Lower leg skin (tissue), 4 donors: Measurements from ENCODE around the gene LGR5. TPM values are rescaled to one million over a fixed set of nuclear protein-coding genes. Genes with fewer than 3 reads are reported as not detected.

Experiments used
- DNase-seq, 2 donors: peaks; one replicate each; pipeline ENCODE4 v3.0.0-alpha.2; 2019; ENCODE audit warnings: low spot score in 2 of 2
- H3K4me3 ChIP-seq: fragments of 200-600 bp; sonication (generic); 2 replicates; pipeline ENCODE4 v1.5.1; 2017; ENCODE audit warnings: mild to moderate bottlenecking, low read depth; ENCODE audit not compliant: poor library complexity, severe bottlenecking
- CTCF ChIP-seq, 3 donors: fragments of 450-650 bp; IDR thresholded peaks; one replicate each; pipeline ENCODE4 v1.5.1; 2016; ENCODE audit warnings: antibody characterized with exemption in 3 of 3, mild to moderate bottlenecking in 3 of 3, moderate library complexity in 2 of 3
- POLR2A ChIP-seq, 2 donors: fragments of 450-650 bp; IDR thresholded peaks; one replicate each; pipeline ENCODE4 v1.6.1; 2016 to 2017; ENCODE audit warnings: antibody characterized with exemption in 2 of 2, mild to moderate bottlenecking in 1 of 2, moderate library complexity in 1 of 2
- WGBS, 2 donors: methylation state at CpG; one replicate each; pipeline ENCODE4 v1.1.5; 2018; 5-methylcytosine and 5-hydroxymethylcytosine counted together
- intact Hi-C: fragments of 100-400 bp; cut with DNase I; formaldehyde crosslinking; loops from one replicate; pipeline ENCODE4 v1.15.0; 2023; ENCODE audit warnings: low total_unique reads
- total RNA-seq, 4 donors: library from RNA; depleted of rRNA; stranded (reverse); fragments of >200 nt; gene quantifications; one replicate each; pipeline ENCODE4 v1.1.0, GENCODE V29; 2016

LGR5 gene
- total RNA-seq, 4 donors from 2014 or later = 1.1 to 6.3 (median 1.3) TPM

- no peak overlapping the region for H3K4me3 ChIP-seq
- WGBS, 2 donors = 48 to 54% methylated on average over 3 of the region's 3 CpGs
- TF ChIP-seq POLR2A (IDR thresholded peaks at IDR 0.05) (no peak), CTCF (IDR thresholded peaks at IDR 0.05) (no peak)
- intact Hi-C loops = no loop called here
- no peak for DNase-seq
Observed at GRCh38 chr12:71576496-71576895, 136.9 kb downstream of the LGR5 start.

DNA sequence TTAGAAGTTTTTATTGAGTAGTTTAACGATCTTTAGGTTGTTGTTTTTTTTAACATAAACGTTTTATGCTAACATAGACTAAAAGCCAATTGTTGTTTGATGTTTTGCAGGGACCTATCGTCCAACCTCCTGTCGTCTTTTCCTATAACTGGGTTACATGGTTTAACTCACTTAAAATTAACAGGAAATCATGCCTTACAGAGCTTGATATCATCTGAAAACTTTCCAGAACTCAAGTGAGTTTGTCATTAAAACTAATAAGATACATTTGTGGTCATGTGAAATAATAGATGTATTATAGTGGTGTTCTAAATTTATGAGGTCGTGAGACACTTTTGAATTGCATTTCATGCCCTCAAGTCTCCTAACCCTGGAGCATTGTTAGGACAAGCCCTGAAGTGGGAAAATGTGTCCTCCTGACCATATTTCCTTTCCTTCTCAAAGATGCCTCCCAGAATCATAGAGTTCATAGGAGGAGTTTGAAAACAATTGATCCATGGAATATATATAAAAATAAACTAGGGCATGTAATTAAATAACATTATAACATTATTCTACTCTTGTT, 139.2 kb downstream of the LGR5 start:
- intact Hi-C loops = no loop called here
- no peak overlapping the region for H3K4me3 ChIP-seq
- WGBS, 2 donors = 59 to 61% methylated on average over 5 of the region's 5 CpGs
- TF ChIP-seq POLR2A (IDR thresholded peaks at IDR 0.05) = no peak
- no peak for DNase-seq

DNA sequence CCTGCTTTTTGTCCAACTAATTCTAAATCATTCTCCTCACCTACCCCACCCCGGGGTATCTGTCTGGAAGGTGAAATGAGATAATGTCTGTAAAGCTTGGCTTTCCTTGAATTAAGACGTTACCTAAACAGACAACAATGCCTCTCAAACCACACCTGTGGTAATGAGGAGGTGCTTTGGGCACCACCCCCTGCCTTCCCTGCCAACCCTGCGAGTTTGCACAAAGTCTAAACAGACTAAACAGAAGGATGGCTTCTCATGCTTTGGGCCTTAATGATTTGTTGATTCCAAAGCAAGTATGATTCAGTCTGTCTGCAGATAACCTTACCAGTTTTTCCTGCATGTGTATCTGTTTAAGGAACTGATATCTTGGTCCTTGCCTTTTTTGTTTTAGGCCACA, 141.6 kb downstream of the LGR5 start:
- DNase-seq = peak in 1 of 2 donors; percentile 43
- WGBS, 2 donors = 49 to 53% methylated on average over 3 of the region's 3 CpGs
- H3K4me3 ChIP-seq = no peak overlapping the region
- TF ChIP-seq CTCF (IDR thresholded peaks at IDR 0.05) (no peak), POLR2A (IDR thresholded peaks at IDR 0.05) (no peak)
- intact Hi-C loops = no loop called here

DNA sequence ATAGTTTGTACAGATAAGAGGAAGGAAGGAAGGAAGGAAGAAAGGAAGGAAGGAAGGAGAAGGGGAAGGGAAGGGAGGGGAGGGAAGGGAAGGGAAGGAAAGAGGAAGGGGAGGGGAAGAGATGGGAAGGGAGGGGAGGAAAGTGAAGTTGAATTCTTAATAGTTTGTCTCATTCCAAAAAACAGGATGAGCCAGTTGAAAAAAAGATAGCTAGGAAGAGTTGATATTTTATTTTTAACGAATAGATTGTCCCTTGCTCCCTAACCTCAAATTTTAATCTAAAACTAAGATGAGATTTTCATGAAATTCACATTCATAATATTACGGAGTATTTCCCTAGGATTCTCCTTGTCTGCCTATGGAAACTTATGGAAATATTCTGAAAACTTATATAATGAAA, 143.3 kb downstream of the LGR5 start:
- intact Hi-C loops = no loop called here
- no peak for DNase-seq
- TF ChIP-seq POLR2A (IDR thresholded peaks at IDR 0.05) (no peak), CTCF (IDR thresholded peaks at IDR 0.05) (no peak)

DNA sequence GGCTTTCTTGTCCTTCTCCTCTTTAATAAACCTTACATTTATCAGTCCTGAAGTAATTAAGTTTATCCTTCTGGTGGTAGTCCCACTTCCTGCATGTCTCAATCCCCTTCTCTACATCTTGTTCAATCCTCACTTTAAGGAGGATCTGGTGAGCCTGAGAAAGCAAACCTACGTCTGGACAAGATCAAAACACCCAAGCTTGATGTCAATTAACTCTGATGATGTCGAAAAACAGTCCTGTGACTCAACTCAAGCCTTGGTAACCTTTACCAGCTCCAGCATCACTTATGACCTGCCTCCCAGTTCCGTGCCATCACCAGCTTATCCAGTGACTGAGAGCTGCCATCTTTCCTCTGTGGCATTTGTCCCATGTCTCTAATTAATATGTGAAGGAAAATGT, 144.8 kb downstream of the LGR5 start:
- no peak for TF ChIP-seq CTCF (IDR thresholded peaks at IDR 0.05)
- no peak for TF ChIP-seq POLR2A (IDR thresholded peaks at IDR 0.05)
- WGBS, 2 donors = 88 to 89% methylated on average over 3 of the region's 3 CpGs
- H3K4me3 ChIP-seq = no peak overlapping the region

More for the DNA sequence above, 143.3 kb downstream of the LGR5 start:
- no peak overlapping the region for H3K4me3 ChIP-seq
- 85 to 92% methylated on average over 2 of the region's 2 CpGs for WGBS, 2 donors

GRCh38 chr12:71585218-71585617, 145.6 kb downstream of the LGR5 start:
- TF ChIP-seq CTCF (IDR thresholded peaks at IDR 0.05) (no peak), POLR2A (IDR thresholded peaks at IDR 0.05) (no peak)
- H3K4me3 ChIP-seq = no peak overlapping the region
- WGBS, 2 donors = 32 to 54% methylated on average over 1 of the region's 1 CpG
- intact Hi-C loops = no loop called here
- DNase-seq = no peak

More for the DNA sequence above, 144.8 kb downstream of the LGR5 start:
- no peak for DNase-seq
- intact Hi-C loops = no loop called here
